ENCODE data around the gene KIF13A.

KIF13A gene

DNA sequence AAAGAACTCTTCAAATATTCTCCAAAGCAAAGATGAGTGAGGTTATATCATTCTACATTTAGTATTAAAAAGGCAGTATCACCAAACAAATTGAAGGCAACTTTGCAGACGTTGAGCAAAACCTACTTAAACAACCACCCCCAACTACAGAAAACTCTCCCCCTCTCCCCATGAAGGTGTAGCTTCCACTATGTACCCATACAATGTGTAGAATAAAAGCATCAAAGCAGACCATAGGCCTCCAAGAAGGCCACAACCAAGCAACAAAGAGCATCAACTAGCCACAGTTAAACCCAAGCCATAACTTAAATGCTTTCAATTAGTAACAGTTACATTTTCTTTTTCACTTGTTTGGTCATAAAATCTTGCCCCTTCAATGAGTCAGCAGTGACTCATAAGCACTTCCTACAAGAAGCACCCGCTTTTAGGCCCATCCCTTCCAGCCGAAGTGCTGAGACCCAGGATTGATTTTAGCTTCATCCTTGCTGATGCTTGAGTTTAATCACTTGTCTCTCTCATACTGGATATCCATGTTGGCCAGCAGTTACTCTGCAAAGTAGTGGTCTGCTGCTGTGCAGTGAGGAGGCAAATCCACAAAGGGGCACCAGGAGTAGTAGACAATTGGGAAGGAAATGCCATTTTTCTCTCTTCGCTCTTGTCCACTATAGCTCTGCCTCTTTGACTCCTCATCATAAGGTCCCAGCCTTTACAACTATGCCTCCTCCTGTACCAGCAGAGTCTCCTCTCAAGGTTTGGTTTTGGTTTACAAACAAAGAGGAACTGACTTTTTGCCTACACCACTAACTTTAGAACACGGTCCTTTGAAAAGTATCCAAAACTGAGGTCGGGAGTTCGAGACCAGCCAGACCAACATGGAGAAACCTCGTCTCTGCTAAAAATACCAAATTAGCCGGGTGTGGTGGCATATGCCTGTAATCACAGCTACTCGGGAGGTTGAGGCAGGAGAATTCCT, 272.3 kb downstream of the KIF13A start:
- DNase-seq: no peak

DNA sequence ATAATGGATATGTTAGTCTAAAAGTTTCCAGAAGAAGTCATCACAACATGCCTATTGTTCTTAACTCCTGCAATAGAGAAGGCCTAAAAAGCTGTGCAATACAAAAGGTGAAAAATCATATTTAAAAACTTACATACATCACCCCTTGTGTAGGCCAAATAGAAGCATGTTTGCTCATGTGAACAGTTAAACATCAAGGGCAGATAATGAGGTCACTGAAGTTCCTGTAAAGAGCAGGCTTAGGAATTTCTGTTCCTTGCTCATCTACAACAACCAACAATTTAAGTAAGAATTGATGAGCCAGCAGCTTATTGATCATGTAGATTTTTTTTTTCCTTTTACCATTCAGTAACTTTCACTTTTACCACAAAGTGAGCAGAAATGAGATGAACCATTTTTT, 273.3 kb downstream of the KIF13A start:
- DNase-seq: no peak

DNA sequence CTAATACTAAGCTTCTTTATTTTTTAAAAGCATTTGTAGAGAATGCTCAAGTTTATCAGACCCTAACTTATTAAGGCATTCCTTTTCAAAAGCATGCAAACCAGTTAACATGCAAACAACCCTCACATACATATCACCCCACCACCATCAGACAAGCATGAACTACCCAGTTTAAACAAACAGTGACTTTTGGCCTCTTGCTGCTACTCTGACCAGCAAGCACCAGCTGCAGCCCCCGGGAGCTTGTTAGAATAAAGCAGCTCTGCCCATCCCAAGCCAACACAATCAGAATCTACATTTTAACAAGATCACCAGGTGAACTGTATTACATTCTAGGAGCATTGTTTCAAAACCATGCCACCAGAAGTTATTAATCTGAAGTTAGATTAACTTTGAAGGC, 274.9 kb downstream of the KIF13A start:
- DNase-seq: no peak

- no peak for DNase-seq
Observed at GRCh38 chr6:17710331-17710730, 277.1 kb downstream of the KIF13A start.

- DNase-seq: no peak
Observed at GRCh38 chr6:17709476-17709875, 278.0 kb downstream of the KIF13A start.
